ENCODE measurements around the gene PYCARD.

The PYCARD gene

DNA sequence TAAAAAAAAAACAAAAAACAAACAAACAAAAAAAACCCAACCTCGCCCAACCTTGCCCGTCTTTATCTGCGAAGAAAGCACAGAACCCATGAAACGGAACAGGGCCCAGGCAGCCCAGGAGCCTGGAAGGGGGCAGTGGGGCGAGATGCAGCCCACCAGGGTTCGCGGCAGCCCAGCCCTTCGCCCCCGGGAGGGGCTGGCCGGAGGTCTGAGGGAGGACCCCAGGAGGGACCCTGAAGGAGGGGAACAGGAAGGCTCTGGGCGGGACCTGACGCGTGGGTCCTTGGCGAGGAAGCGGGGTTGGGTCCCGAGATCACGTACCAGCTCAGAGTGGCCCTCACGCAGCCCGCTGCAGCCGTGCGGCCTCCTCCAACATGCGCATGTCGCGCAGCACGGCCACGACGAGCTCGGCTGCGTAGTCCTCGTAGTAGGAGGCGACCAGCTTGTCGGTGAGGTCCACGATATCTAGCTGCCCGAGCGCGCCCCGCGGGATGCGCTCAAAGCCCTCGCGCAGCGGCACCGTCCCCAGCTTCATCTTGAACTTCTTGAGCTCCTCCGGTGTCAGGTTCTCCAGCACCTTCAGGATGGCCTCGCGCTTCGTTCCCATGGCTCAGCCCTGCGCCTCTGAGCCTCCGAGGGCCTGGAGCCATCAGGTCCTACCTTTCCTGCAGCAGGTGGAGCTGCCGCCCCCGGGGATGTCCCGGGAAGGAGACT is 14.0 kb upstream of the PYCARD start, which contains the start of gene PYDC1:
Gene PYDC1 (minus strand): TSS at position 714 of the 714 bp plus-strand sequence. CDS start 107 bp downstream, at position 607.
- ChIA-PET POLR2A (interaction anchor here (2.0 kb wide), 1 partner anchor 36 kb away, joined by 8 read pairs; the partner anchor contains the start of gene FUS), CTCF (interaction anchor here (0.6 to 0.7 kb wide), 3 partner anchors 8 to 27 kb away, joined by 3 to 5 read pairs (median 3); partner anchors contain the start of gene PYCARD)
- peak; percentile 8 for DNase-seq (ENCODE audit: extremely low spot score)
- TF ChIP-seq SUZ12 (IDR thresholded peaks at IDR 0.05) (no peak), LEF1 (IDR thresholded peaks at IDR 0.05; ENCODE audit: borderline replicate concordance) (no peak), SP1 (IDR thresholded peaks at IDR 0.05) (no peak), HDGF (IDR thresholded peaks at IDR 0.05; ENCODE audit: borderline replicate concordance) (no peak), FOXA1 (IDR thresholded peaks at IDR 0.05) (no peak), ARNT (IDR thresholded peaks at IDR 0.05) (no peak)
- TF ChIP-seq, protein P1, sequence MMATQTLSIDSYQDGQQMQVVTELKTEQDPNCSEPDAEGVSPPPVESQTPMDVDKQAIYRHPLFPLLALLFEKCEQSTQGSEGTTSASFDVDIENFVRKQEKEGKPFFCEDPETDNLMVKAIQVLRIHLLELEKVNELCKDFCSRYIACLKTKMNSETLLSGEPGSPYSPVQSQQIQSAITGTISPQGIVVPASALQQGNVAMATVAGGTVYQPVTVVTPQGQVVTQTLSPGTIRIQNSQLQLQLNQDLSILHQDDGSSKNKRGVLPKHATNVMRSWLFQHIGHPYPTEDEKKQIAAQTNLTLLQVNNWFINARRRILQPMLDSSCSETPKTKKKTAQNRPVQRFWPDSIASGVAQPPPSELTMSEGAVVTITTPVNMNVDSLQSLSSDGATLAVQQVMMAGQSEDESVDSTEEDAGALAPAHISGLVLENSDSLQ (IDR thresholded peaks at IDR 0.05), result no peak

DNA sequence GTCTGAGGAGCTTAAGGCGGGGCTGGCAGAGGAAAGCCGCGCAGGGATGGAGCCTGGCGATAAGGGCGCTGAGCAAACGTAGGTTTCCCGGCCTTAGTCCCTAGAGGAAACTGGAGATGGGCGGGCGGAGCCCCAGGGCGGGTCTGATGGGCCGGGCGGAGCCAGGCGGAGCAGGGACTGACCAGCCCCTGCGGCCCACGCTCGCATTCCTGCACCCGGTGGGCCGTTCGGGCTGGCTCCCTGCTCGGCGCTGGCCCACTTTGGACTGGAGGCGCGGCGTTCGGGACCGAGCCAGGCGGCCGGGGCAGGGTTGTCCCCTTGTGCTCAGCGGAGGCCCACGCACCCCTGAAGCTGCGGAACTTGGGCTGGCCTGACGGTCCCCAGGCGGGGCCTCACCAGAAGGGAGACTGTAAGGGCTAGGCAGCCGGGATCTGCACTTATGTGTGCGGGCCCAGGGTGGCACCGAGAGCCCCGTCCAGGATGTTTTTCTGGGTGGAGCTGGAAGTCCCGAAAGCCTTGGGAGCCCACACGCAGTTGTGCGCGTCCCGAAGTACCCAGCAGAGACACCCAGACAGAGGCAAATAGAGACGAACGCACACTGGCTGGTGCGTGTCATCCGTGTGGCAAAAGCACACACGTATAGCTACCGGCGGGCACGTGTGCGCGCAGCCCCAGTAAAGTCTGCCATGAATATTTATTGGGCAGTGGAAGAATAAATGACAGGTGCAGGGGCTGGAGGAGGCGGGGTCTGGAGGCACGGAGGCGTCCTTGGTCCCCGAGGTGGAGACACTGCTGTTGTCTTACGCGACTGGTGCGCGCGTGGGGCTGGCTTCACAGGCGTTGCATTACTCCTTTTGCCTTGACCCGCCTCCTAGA is 13.0 kb upstream of the PYCARD start:
- POLR2A ChIA-PET, result interaction anchor here (0.7 to 2.0 kb wide), 2 partner anchors 8 to 35 kb away, joined by 3 to 8 read pairs; partner anchors contain the start of gene FUS
- TF ChIP-seq, protein P1 (IDR thresholded peaks at IDR 0.05), result 0 out of 2 replicates have a peak, but pooled peaks have one; percentile 14
- TF ChIP-seq L3MBTL2 (conservative IDR thresholded peaks at IDR 0.05) (peak; percentile 50; the same call in 1 of the 2 replicates), ZNF384 (IDR thresholded peaks at IDR 0.05) (no peak)
- CTCF ChIA-PET, result interaction anchor here (0.5 to 1.1 kb wide), 4 partner anchors 13 to 245 kb away, joined by 3 to 5 read pairs (median 4); partner anchors contain the start of gene PYCARD
- peak; percentile 76 for DNase-seq (ENCODE audit: extremely low spot score)

DNA sequence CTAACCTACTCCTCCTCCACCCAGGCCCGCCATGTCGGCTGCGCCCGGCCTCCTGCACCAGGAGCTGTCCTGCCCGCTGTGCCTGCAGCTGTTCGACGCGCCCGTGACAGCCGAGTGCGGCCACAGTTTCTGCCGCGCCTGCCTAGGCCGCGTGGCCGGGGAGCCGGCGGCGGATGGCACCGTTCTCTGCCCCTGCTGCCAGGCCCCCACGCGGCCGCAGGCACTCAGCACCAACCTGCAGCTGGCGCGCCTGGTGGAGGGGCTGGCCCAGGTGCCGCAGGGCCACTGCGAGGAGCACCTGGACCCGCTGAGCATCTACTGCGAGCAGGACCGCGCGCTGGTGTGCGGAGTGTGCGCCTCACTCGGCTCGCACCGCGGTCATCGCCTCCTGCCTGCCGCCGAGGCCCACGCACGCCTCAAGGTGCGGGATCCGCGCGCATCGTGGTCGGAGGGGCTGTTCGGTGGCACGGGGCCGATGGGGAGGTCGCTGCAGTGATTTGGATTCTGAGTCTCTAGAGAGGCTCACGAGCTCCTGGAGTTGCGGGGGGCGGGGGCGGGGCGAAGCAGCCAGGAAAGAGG is 12.2 kb upstream of the PYCARD start:
- POLR2A ChIA-PET, result no interaction called here
- DNase-seq (ENCODE audit: extremely low spot score), result no peak
- CTCF ChIA-PET, result interaction anchor here (1.1 kb wide), 1 partner anchor 246 kb away, joined by 4 read pairs; no protein-coding TSS in a partner anchor
- TF ChIP-seq HDGF (IDR thresholded peaks at IDR 0.05; ENCODE audit: borderline replicate concordance), result no peak
- TF ChIP-seq, protein P1 (IDR thresholded peaks at IDR 0.05), result no peak
- TF ChIP-seq ELF4 (IDR thresholded peaks at IDR 0.05), result no peak

DNA sequence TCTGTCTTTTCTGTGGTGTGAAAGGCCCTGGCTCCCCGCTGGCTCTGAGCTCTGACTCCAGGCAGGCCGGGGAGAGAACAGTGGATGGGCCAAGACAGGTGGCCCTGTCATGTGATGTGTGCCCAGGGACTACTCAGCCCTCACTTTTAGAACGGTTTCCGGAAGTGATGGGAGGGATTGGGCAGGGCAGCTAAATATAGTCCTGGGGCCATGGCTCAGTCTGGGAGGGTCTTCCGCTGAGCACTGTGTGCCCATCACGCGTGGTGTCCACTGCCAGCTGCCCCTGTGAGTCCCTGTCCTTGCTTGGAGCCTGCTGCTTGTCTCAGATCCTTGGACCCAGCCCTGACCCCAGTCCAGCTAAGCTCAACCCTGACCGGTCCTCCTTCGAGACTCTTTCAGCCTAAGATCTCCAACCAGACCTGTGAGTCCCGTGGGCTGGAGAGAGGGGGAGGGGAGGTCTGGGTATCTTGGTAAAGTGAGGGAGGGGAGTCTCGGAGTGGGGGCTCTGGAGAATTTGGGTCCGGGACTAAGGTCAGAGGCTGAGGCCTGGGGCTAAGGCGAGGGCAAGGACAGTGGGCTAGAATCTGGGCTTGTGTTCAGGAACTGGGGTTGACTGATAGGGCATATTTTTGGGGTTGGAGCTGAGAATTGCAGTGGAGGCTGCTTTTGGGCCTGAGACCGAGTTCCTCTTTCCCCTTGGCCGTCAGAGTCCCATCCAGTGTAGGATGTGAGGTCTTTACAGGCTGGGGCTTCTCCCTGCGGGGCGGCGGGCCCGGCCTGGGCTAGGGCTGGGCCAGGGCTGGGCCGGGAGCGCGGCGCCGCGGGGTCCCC is 11.5 kb upstream of the PYCARD start, which contains the start of gene TRIM72:
Gene TRIM72 (plus strand): TSS at position 243 of the 831 bp plus-strand sequence. CDS start 620 bp downstream, outside the sequence.
- ChIA-PET CTCF (no interaction called here), POLR2A (no interaction called here)
- no peak for DNase-seq (ENCODE audit: extremely low spot score)
- no peak for TF ChIP-seq CTBP1 (IDR thresholded peaks at IDR 0.05; ENCODE audit: borderline replicate concordance)
- no peak for TF ChIP-seq FOXK2 (IDR thresholded peaks at IDR 0.05)
- no peak for TF ChIP-seq LEF1 (IDR thresholded peaks at IDR 0.05; ENCODE audit: borderline replicate concordance)
- TF ChIP-seq SP1 (IDR thresholded peaks at IDR 0.05), result no peak
- TF ChIP-seq FOXA1 (IDR thresholded peaks at IDR 0.05), result no peak
- TF ChIP-seq ELF4 (IDR thresholded peaks at IDR 0.05), result no peak
- TF ChIP-seq ARNT (IDR thresholded peaks at IDR 0.05), result no peak
- TF ChIP-seq BHLHE40 (IDR thresholded peaks at IDR 0.05; ENCODE audit: borderline replicate concordance), result no peak
- TF ChIP-seq NFRKB (IDR thresholded peaks at IDR 0.05), result no peak

DNA sequence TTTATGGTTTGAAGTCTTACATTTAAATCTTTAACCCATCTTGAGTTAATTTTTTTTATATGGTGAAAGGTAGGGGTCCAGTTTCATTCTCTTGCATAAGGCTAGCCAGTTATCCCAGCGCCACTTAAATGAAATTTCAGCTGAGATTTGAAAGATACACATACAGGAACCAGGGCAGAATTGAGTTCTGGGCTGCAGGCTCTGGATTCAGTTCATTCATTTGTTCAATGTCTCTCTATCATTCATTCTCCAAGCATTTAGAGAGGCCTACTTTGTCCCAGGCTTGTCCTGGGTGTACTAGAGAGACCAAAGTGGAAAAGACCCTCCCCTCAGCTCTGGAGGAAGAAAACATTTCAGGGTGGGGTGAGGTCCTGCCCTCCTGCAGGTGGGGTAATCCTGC is 10.8 kb upstream of the PYCARD start:
- CTCF ChIA-PET, result no interaction called here
- TF ChIP-seq TARDBP (IDR thresholded peaks at IDR 0.05), result no peak
- no peak for TF ChIP-seq CTBP1 (IDR thresholded peaks at IDR 0.05; ENCODE audit: borderline replicate concordance)
- TF ChIP-seq HDGF (IDR thresholded peaks at IDR 0.05; ENCODE audit: borderline replicate concordance), result no peak
- no peak for TF ChIP-seq BHLHE40 (IDR thresholded peaks at IDR 0.05; ENCODE audit: borderline replicate concordance)
- TF ChIP-seq, protein P1 (IDR thresholded peaks at IDR 0.05), result no peak
- TF ChIP-seq ZNF384 (IDR thresholded peaks at IDR 0.05), result no peak
- TF ChIP-seq SUZ12 (IDR thresholded peaks at IDR 0.05), result no peak
- no peak for TF ChIP-seq FOXK2 (IDR thresholded peaks at IDR 0.05)
- no peak for TF ChIP-seq SP1 (IDR thresholded peaks at IDR 0.05)
- no peak for TF ChIP-seq ELF4 (IDR thresholded peaks at IDR 0.05)
- TF ChIP-seq FOXA1 (IDR thresholded peaks at IDR 0.05), result no peak
- TF ChIP-seq L3MBTL2 (conservative IDR thresholded peaks at IDR 0.05), result no peak
- no peak for TF ChIP-seq NFRKB (IDR thresholded peaks at IDR 0.05)
- POLR2A ChIA-PET, result no interaction called here
- DNase-seq (ENCODE audit: extremely low spot score), result no peak
